Stimulated activated CD8-positive, alpha-beta memory T cell treated with anti-CD3 and anti-CD28 coated beads, Interleukin-12 subunit alpha, Interleukin-12 subunit beta, amount 100 ng/mL, for 1 hour (primary cell): ENCODE measurements around the gene LSM12.

Source experiments
- DNase-seq: peaks from one replicate; pipeline ENCODE4 v3.0.0-alpha.2; 2020; ENCODE audit warnings: low read depth

LSM12 gene

DNA sequence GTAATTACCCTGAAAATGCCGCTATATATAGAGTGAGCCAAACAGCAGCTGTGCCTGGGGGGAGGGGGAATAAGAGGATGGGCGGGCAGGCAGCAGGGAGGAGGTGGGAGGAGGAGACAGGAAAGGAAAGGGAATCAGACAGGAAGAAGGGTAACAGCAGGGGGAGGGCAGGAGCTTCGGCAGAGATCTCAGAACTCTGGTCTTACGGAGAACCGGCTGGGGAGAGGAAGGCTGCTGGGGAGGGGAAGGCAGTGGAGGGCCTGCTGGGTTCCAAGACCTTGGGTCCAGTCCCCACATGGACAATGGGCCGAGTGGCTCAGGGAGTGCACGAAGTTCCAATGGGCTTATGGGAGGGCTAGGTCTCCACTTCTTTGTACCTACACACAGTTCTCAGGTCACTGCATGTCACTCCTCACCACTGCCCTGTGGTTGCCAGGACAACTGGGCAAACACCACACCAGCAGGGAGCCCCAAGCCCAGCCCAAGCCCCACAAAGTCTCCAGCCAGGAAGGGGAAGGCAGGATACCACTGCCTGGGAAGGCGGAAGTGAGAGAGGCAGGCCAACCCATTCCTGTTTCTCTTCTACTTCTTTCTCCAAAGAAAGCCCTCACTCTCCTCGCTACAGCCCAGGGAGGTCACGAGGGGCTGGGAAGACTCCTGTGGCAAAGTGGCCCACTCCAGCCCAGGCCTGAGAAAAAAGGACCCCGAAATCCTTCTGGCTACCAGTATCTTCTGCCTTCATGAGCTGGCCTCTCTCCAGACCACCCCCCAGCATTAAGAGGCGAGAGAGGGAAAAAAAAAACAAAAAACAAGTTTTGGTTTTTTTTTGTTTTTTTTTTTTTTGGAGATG lies 29.4 kb upstream of the LSM12 start:
- no peak for DNase-seq

DNA sequence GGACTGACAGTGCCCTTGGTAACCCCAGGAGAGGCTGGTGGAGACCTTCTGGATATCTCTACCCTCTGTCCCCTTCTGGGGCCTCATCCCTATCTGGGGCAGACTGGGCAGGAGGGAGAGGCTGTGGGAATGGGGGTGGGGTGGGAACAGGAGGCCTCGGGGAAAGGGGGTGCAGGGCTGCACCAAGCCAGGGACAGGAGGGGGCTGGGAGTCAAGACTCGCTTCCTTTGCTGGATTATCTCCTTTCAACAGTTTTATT lies 28.8 kb upstream of the LSM12 start:
- DNase-seq = no peak

DNA sequence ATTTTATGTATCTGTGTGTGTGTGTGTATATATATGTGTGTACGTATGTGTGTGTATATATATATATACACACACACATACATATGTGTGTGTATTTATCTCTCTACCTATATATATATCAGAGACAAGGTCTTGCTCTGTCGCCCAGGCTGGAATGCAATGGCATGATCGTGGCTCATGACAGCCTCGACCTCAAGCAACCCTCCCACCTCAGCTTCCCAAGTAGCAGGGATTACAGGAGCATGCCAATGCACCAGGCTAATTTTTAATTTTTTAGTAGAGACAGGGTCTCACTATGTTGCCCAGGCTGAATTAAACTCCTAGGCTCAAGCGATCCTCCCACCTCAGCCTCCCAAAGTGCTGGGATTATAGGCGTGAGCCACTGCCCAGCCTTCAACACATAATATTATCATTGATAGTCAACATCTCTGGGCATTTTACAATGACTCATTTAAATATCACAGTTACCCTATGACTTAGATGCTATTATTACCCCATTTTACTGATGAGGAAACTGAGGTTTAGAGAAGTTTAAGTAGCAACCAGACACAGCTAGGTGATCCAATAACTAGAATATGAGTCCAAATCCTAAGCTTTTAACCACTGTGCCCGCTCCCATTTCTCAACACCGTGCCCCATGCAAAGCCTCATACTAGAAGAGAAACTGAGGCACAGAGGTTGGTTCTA lies 28.4 kb upstream of the LSM12 start:
- no peak for DNase-seq

DNA sequence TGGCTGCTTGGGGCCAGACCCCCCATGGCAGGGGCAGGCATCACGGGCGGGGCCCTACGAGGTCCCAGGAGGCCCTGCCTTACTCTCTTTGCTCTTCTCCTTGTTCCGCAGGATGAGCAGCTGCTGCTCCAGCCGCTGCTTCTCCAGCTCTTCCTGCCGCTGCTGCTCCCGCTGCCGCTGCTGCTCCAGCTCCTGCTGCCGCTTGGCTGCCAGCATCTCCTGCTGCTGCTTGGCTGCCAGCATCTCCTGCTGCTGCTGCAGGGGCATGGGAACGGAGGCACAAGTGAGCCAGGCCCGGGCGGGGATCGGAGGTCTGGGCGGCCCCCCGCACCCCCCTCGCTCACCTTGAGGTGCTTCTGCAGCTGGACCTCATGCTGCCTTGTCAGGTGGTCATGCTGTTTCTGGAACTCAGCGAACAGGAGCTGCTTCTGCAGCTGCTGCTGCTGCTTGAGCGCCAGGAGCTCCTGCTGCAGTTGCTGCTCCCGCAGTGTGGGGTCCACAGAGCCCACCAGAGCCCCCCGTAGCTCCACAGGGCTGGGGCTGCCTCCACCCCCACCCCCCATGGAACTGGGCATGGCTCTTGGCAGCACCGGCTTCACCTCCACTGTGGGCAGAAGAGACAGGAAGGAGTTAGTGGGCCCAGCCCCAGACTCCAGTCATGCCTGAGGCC lies 26.9 kb upstream of the LSM12 start:
- DNase-seq = no peak

DNA sequence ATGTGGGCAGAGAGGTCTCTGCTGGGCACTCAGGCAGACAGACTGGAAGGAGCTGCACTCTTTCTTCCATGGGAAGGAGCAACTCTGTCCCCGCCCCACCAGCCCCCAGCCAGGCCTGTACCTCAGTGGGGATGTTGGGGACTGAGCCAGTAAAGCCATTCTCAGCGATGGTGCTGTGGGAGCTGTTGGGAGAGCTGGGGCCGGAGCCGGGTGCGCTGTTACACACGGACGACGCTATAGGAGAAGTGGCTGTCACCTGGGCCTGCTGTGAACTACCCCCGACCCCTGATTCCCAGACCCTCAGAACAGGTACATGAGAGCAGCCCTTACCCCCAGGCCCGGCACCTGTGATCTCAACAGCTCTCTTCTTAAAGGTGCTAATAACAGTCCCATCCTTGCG lies 25.6 kb upstream of the LSM12 start:
- no peak for DNase-seq

DNA sequence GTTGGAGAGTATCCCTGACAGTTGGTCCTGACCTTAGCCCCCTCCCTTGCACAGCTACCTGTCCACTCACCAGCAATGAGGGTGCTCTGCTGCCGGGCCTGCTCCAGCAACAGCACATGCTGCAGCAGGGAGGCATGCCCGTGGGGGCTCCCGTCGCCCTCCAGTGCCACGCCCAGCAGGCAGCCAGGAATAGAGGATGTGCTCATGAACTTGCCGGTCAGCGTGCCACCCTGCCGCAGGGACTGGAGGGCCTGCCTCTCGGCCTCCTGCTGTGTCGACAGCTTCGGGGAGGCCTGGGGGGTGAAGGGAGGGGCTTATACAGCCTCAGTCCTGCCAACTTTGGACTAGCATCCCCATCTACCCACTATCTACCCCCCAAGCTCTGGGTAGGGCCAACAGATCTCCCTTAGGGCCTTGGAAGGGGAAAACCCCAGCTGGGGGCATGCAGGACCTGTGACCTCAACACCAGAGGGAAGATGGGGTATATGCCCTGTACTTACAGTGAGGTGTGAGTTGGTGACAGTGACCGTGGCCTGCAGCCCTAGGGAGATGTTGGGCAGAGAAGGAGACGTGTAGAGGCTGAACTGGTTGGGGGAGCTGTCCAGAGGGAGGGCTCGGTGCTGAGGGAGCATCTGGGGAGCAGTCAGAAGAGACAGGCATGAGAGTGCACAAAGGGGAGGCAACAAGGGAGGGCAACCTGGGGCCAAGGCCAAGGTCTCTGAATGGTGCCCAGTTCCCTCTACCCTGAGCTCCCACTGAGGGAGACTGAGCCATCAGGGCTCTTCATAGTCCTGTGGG lies 24.9 kb upstream of the LSM12 start:
- no peak for DNase-seq

DNA sequence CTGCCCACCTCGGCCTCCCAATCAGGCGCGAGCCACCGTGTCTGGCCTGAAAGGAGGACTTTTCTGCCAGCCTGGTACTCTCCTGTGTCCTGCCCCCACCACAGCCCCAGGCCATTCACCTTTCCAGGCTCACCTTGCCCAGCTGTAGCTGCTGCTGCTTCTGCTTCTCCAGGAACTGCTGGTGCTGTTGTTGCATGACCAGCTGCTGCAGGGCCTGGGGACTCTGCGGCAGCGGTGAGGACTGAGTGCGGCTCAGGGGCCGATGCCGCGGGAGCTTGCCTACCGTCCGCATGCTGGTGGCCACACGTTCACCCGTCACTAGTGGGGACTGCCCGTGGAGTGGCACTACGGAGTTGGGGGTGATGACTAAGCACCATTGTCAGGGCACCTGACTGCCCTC lies 21.8 kb upstream of the LSM12 start:
- no peak for DNase-seq

DNA sequence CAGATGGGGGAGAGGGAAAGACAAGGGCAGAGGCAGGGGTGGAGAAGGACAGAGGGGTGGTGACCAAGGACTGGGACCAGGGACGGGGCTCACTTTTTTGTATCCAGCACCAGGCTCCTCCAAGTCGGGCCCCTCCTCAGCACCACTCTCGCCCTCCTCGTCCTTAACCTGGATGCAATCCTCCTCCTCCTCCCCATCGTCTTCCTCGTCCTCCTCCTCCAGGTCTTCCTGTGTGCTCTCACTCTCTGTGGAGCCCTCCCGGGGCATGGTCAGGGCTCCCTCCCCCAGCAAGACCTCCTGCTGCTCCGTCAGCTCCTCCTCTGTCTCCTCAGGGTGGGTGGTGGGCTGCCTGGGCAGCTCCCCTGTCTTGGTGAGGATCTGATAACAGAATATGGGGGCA lies 20.8 kb upstream of the LSM12 start:
- DNase-seq = no peak

DNA sequence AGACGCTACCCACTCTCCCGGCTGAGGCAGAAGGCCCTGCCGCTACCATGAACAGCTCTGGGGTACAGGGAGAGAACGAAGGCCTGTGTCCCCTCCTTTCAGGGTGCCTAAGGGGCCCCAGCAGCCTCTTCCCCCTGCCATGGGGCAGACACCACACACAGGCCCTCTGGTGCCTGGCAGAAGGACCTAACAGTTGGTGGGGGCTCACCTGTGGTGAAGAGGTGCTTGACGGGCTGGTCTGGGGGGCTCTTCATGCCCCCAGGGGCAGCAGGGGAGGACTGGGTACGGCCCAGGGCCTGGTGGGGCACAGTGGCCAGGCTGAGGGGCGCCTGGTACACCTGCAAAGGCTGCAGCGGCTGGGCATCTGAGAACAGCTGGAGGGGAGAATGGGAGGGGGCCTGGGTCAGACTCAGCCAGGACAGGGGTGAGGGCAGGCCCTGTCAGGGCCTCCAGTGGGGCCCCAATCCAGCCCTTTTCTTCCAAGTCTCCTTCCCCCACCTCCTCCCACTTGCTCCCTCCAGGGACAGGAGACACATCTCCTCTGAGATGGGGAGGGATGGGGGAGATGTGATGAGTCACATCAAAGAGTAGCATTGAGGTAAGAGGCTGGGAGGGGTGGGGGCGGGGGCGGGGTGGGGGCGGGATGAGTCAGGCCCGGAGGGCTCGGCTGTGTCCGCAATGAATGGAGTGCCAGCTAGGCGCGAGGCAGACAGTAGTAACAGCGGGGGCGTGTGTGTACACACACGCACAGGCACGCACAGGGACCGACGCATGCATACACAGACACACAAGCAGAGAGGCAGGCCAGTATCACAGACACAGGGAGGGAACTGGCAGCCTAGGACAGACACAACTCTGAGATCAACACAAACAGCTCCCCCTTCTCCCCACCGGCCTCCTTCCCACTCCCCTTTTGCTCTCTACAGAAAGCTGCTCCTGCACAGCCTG lies 20.2 kb upstream of the LSM12 start:
- no peak for DNase-seq

DNA sequence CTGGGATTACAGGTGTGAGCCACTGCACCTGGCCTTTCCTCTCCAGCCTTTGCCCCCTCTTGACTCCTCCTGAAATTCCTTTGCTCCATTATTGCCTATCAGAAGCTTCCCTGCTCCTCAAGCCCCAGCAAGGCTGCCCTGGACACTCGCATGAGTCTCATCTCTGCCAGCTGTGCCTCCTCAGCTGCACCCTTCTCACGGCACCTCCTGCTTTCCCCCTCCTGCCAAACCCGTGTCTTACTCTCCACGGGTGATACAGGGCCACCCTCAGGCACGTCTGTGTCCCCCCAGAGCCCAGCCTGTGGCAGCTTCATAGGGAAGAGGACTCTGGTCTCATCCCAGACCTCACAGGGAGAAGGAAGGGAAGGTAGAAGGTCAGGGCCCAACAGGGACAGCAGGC lies 19.4 kb upstream of the LSM12 start:
- no peak for DNase-seq

DNA sequence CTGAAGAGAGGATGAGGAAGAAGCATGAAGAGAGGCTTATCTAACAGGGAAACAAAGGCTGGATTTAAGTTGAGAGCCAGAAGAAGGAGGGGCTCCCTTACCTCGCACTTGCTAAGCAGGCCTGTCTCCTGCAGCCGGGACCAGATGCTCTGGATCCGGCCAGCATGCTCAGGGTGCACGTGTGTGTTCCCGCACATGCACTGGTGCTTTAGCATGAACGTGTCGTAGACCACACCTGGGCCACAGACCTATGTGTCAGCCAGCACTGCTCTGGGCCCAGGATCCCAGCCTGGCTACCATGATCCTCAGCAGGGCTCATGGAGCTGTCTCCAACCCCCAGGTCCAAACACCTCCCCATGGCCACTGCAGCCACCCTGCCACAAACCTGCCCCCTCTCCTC lies 18.4 kb upstream of the LSM12 start:
- DNase-seq = no peak

DNA sequence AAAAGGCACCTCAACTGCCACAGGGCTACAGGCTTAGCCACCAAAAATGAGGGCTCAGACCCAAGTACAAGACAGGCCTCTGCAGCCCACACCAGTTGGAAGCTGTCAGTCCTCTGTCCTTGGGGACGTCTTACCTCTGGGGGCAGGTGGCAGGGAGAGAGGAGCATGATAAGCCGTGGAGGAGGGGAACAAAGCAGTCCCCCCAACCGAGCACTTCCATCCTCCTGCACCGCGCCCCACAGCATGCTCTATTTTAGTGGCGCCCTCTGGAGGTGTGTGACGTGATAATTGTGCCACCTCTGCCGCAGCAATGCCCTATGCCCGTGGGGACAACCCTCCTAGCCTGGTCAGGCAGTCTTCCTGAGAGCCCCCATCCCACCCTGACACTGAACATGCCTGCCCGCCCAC lies 17.7 kb upstream of the LSM12 start:
- DNase-seq = no peak

DNA sequence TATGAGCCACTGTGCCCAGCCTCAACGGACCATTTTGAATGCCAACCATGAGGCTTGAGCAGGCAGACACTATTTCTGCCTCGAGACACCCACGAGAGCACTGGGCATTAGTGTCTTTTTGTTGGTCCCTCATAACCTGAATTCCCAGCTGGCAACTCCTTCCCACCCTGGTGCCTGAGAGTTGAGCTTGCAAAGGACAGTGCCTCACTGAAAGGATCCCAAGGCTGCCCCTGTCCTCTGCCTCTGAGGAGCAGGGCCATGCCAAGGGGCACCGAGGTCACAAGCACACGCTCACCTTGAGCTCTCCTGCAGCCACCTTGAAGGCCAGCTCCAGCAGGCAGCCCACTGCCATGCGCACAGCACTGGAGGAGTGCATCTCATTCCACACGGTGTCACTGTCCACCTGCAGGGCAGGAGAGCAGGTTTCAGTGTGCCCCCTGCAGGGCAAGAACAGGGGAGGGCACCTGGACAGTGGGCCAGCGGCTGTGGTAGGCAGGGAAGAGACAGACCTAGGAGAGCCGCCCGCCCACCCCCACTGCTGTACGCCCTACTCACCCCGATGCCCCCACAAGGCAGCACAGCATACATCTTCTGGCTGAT lies 16.9 kb upstream of the LSM12 start:
- DNase-seq = no peak

DNA sequence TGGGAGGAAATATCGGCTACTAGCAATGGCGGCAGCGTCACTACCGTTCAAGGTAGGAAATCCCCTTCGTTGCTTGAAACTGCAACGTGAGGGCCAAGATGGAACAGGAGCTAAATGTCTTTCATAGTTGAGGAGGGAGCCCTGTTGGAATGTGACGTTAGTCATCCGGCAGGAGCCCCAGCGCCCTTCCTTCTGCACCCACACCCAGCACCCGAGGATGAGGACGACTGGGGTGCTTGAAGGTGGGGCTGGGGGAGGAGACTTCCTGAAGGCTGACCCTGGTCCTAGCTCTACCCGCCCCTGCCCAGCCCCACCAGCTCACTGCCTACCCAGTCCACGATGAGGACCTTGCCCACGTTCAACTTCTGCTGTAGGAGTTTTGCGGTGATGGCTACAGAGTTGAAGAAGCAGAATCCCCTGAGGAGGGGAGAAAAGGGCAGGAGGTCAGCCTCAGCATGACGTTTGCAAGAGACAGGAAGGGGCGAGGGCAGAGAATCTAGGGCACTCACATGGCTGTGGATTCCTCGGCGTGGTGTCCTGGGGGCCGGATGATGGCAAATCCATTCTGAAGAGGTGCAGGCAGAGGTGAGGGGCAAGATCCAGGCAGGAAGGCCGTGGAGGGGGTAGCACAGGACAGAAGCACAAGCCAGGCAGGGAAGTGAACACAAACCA lies 15.9 kb upstream of the LSM12 start:
- DNase-seq = no peak

DNA sequence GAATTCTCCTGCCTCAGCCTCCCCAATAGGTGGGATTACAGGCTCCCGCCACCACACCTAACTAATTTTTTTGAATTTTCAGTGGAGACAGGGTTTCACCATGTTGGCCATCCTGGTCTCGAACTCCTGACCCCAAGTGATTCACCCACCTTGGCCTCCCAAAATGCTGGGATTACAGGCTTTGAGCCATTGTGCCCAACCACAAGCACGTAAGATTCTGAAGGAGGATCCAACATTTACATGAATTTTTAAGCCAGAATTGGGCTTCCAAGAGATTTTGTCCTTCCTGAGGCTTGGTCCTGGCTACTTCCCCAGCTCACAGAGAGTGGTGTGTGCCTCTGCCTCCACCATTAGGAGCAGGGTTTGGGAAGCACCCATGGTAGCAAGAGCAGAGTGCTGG lies 15.2 kb upstream of the LSM12 start:
- no peak for DNase-seq

DNA sequence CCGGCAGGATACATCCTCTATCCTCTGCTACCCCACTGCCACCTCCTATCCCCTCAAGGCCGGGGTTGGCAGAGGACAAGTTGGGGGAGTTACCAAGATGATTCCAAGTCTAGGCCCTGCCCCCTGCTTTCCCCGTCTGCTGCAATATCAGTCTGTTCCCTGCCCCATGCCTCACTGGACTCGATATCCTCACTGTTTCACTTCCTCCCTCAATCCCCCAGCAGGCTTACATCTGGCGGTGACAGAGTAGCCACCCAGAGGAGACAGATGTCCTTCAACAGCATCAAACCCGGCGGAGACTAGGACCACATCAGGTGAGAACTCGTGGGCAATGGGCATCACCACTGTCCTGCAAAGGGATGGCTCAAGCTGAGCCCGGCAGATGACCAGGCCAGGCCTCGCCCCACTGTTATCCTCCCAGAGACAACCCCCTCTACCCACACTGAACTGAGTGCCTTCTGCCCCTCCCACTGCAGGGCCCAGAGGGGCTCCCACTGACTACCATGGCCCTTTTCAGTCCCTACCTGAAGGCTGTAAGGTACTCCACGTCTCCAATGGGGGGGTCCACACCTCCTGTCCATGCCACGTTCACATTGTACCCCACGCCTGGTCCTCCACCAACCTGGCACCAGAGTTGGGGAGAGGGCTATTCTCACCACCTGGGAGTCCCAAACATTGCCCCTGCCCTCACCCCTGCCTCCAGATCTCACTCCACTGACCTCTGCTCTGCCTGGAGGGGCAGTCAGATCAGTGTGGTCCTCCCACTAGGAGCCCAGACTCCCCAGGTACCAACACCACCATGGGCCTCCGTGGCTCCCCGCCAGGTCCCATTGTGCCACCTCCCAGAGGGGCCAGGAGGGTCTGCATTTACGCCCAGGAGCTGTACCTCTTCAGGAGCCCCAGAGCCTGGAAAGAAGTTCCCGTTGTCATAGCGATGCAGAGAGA lies 13.7 kb upstream of the LSM12 start:
- no peak for DNase-seq

DNA sequence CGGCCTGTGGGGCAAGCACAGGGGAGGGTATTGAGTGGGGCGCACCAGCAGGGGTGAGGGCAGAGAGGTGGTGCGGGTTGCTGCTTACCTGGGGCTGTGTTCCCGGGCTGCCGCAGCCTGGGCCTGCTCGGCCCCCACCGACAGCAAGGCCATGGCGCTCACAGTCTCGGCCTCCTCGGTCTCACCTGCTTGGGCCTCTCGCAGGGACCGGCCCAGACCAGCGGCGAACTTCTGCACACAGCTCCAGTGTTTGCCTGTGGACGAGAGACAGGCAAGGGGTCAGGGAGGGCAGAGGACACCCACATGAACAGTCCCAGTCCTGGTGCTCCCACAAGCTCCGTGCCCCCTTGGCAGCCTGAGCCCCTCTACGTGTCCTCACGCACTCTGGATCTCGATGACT lies 11.9 kb upstream of the LSM12 start:
- DNase-seq = no peak

DNA sequence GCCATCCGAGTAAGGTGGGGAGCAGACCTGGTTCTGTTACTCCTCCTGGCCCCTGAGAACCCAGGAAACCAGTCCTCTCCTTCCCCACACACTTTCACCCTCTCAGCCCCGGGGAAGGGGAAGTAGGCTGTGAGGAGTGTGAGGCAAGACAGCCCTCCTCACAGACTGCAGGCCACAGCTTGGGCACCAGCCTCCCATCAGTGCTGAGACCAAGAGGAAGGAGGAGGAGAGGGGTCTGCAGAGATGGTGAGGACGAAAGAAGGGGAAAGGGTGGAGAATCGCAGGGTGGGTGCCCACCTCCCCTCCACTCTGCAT lies 11.1 kb upstream of the LSM12 start:
- DNase-seq = no peak

DNA sequence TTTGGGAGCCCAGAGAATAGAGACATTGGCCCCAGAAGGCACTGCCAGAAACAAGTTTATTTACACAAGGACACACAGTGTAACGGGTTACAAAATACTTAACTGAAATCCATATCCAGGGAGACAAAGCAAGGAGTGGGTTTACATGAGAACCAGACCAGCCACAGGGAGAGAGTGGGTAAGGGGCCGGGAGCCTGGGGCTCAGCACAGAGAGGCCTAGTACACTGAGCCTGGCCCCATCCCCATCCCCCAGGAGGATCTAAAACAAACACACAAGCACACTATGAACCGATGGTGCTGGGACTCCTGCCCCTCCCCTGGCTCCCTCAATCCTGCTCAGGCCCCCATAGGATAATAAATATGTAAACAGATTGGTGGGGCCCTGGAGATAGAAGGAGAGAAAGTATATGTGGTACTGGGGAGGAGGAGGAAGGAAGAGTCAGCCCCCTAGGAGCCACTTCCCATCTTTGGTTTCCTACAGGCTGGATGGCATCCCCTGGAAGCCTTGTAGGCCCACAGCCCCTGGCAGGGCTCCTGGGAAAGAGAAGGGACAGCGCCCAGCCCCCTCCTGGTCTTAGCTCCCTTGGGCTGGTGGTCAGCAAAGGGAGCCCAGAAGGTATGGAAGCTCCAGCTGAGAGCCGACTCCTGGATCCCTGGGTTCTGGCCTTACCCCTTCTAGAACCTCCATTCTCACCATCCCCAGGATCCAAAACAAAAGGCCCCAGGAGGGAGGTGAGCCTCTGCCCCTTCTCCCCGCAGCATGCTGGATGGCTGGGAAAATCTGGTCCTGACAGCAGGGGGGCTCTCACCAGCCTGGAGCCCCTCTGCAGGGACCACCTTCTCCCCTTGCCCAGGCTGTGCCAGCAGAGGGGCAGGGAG lies 10.5 kb upstream of the LSM12 start:
- no peak for DNase-seq
